Activated CD4-positive, alpha-beta memory T cell treated with anti-CD3 and anti-CD28 coated beads, Interleukin-2, amount 10 ng/mL, durations not matched to agents 7 days and 5 days (primary cell): Measurements from ENCODE around the gene TMEM221. TPM values are rescaled to one million over a fixed set of nuclear protein-coding genes. Genes with fewer than 3 reads are reported as not detected.

Experiments used
- CTCF ChIA-PET: fragments of 350-600 bp; sonication (Branson Sonifier 250); formaldehyde crosslinking; loops from one replicate; lab custom pipeline; 2021; ENCODE audit warnings: antibody characterized with exemption, inconsistent platforms; lab: Charles Lee
- POLR2A ChIA-PET: fragments of 350-600 bp; sonication (Branson Sonifier 250); formaldehyde crosslinking; loops from one replicate; lab custom pipeline; 2021; ENCODE audit warnings: antibody characterized with exemption; lab: Charles Lee
- DNase-seq: peaks from one replicate; pipeline ENCODE4 v3.0.0-alpha.2; 2020
- H3K27ac Mint-ChIP-seq: one replicate; pipeline ENCODE4 v1.8.0; 2021; ENCODE audit warnings: mild to moderate bottlenecking, mixed read lengths
- H3K27me3 Mint-ChIP-seq: one replicate; pipeline ENCODE4 v1.8.0; 2021; ENCODE audit warnings: mixed read lengths
- H3K36me3 Mint-ChIP-seq: one replicate; pipeline ENCODE4 v1.8.0; 2021; ENCODE audit warnings: low read depth, mixed read lengths
- H3K4me1 Mint-ChIP-seq: one replicate; pipeline ENCODE4 v1.8.0; 2021; ENCODE audit warnings: mixed read lengths
- H3K4me3 Mint-ChIP-seq: one replicate; pipeline ENCODE4 v1.8.0; 2021; ENCODE audit warnings: mild to moderate bottlenecking, mixed read lengths
- H3K9me3 Mint-ChIP-seq: one replicate; pipeline ENCODE4 v1.8.0; 2021; ENCODE audit warnings: mixed read lengths
- total RNA-seq, 2 experiments: library from RNA; stranded (reverse); gene quantifications; one replicate each; pipeline ENCODE4 v1.2.3, GENCODE V29; 2021

TMEM221 gene
- total RNA-seq, 2 experiments from 2014 or later: not detected

GRCh38 chr19:17469092-17469480, 20.6 kb upstream of the TMEM221 start:
- Mint-ChIP-seq H3K36me3 (no peaks in the 10 kb centered on the region), H3K9me3 (no peaks in the 10 kb centered on the region), H3K27ac (no peak overlapping the region), H3K4me3 (peak overlapping the region; percentile 91), H3K4me1 (peaks cover 34% of the 10 kb centered on the region), H3K27me3 (peaks cover 10% of the 10 kb centered on the region)
- ChIA-PET CTCF (no interaction called here), POLR2A (no interaction called here)
- DNase-seq: no peak

GRCh38 chr19:17468302-17469091, 20.0 kb upstream of the TMEM221 start:
- Mint-ChIP-seq H3K9me3 (no peaks in the 10 kb centered on the region), H3K27me3 (peaks cover 10% of the 10 kb centered on the region), H3K27ac (no peak overlapping the region), H3K4me1 (peaks cover 31% of the 10 kb centered on the region), H3K36me3 (no peaks in the 10 kb centered on the region), H3K4me3 (peak overlapping the region; percentile 91)
- ChIA-PET POLR2A (interaction anchor here (0.6 kb wide), 1 partner anchor 234 kb away, joined by 3 read pairs; no protein-coding TSS in a partner anchor), CTCF (no interaction called here)
- DNase-seq: no peak

GRCh38 chr19:17467471-17468301, 19.2 kb upstream of the TMEM221 start:
- H3K27ac Mint-ChIP-seq: no peak overlapping the region
- H3K4me1 Mint-ChIP-seq: peaks cover 23% of the 10 kb centered on the region
- no peak for DNase-seq
- no peaks in the 10 kb centered on the region for H3K36me3 Mint-ChIP-seq
- ChIA-PET CTCF (interaction anchor here (0.7 to 2.6 kb wide), 3 partner anchors 27 to 76 kb away, joined by 3 to 14 read pairs (median 4); partner anchors contain the start of gene CCDC194), POLR2A (interaction anchor here (0.6 kb wide), 1 partner anchor 233 kb away, joined by 3 read pairs; no protein-coding TSS in a partner anchor)
- no peak overlapping the region for H3K4me3 Mint-ChIP-seq
- H3K9me3 Mint-ChIP-seq: no peaks in the 10 kb centered on the region
- H3K27me3 Mint-ChIP-seq: peaks cover 10% of the 10 kb centered on the region

GRCh38 chr19:17466487-17466850, 18.0 kb upstream of the TMEM221 start:
- Mint-ChIP-seq H3K27me3 (peaks cover 10% of the 10 kb centered on the region), H3K9me3 (no peaks in the 10 kb centered on the region), H3K27ac (no peak overlapping the region), H3K4me3 (no peak overlapping the region), H3K36me3 (no peaks in the 10 kb centered on the region), H3K4me1 (peaks cover 21% of the 10 kb centered on the region)
- ChIA-PET POLR2A (interaction anchor here (1.5 to 2.0 kb wide), 2 partner anchors 61 to 78 kb away, joined by 4 to 5 read pairs; partner anchors contain the start of gene BST2), CTCF (interaction anchor here (0.5 to 2.6 kb wide), 14 partner anchors 23 to 200 kb away, joined by 3 to 14 read pairs (median 4); partner anchors contain the start of genes BST2, CCDC194 and MVB12A)
- DNase-seq: no peak

- no peak within 1 kb of the TSS for H3K4me3 Mint-ChIP-seq
- H3K36me3 Mint-ChIP-seq: no peaks in the 10 kb centered on the region
- POLR2A ChIA-PET: no interaction called here
- CTCF ChIA-PET: interaction anchor here (1.2 to 1.7 kb wide), 2 partner anchors 36 to 75 kb away, joined by 4 read pairs; no protein-coding TSS in a partner anchor
- DNase-seq: no peak
- no peak within 1 kb of the TSS for H3K27ac Mint-ChIP-seq
- no peaks in the 10 kb centered on the region for H3K9me3 Mint-ChIP-seq
- peaks cover 20% of the 10 kb centered on the region for H3K27me3 Mint-ChIP-seq
- no peaks in the 10 kb centered on the region for H3K4me1 Mint-ChIP-seq
Measured at GRCh38 chr19:17460372-17461230, 12.1 kb upstream of the TMEM221 start, which contains the start of gene NXNL1. NXNL1 (minus strand) TSS chr19:17460926; CDS start chr19:17460869, 57 bp downstream.

- no peaks in the 10 kb centered on the region for H3K9me3 Mint-ChIP-seq
- H3K27me3 Mint-ChIP-seq: peaks cover 31% of the 10 kb centered on the region
- H3K36me3 Mint-ChIP-seq: no peaks in the 10 kb centered on the region
- no peak overlapping the region for H3K4me3 Mint-ChIP-seq
- no peak overlapping the region for H3K27ac Mint-ChIP-seq
- CTCF ChIA-PET: interaction anchor here (1.1 to 1.7 kb wide), 2 partner anchors 18 to 37 kb away, joined by 4 to 8 read pairs; no protein-coding TSS in a partner anchor
- H3K4me1 Mint-ChIP-seq: no peaks in the 10 kb centered on the region
- DNase-seq: no peak
- POLR2A ChIA-PET: no interaction called here
Measured at GRCh38 chr19:17458970-17459369, 10.5 kb upstream of the TMEM221 start.

GRCh38 chr19:17457616-17458015, 9.1 kb upstream of the TMEM221 start:
- Mint-ChIP-seq H3K27ac (no peak overlapping the region), H3K36me3 (no peaks in the 10 kb centered on the region), H3K4me3 (no peak overlapping the region), H3K27me3 (peaks cover 35% of the 10 kb centered on the region), H3K4me1 (no peaks in the 10 kb centered on the region), H3K9me3 (no peaks in the 10 kb centered on the region)
- ChIA-PET POLR2A (no interaction called here), CTCF (no interaction called here)
- DNase-seq: no peak

GRCh38 chr19:17456127-17456526, 7.7 kb upstream of the TMEM221 start:
- H3K27ac Mint-ChIP-seq: no peak overlapping the region
- peaks cover 3% of the 10 kb centered on the region for H3K4me1 Mint-ChIP-seq
- peaks cover 35% of the 10 kb centered on the region for H3K27me3 Mint-ChIP-seq
- no peak for DNase-seq
- H3K36me3 Mint-ChIP-seq: no peaks in the 10 kb centered on the region
- POLR2A ChIA-PET: no interaction called here
- H3K4me3 Mint-ChIP-seq: no peak overlapping the region
- no peaks in the 10 kb centered on the region for H3K9me3 Mint-ChIP-seq
- CTCF ChIA-PET: no interaction called here

- Mint-ChIP-seq H3K4me1 (peaks cover 8% of the 10 kb centered on the region), H3K36me3 (no peaks in the 10 kb centered on the region), H3K4me3 (no peak overlapping the region), H3K27ac (no peak overlapping the region), H3K27me3 (peaks cover 35% of the 10 kb centered on the region), H3K9me3 (no peaks in the 10 kb centered on the region)
- no peak for DNase-seq
- ChIA-PET POLR2A (no interaction called here), CTCF (interaction anchor here (0.7 to 1.5 kb wide), 2 partner anchors 10 to 41 kb away, joined by 3 to 7 read pairs; no protein-coding TSS in a partner anchor)
Measured at GRCh38 chr19:17455308-17456123, 7.0 kb upstream of the TMEM221 start.

GRCh38 chr19:17454576-17455071, 6.2 kb upstream of the TMEM221 start:
- peaks cover 16% of the 10 kb centered on the region for H3K4me1 Mint-ChIP-seq
- CTCF ChIA-PET: interaction anchor here (0.6 to 1.5 kb wide), 3 partner anchors 10 to 88 kb away, joined by 3 to 7 read pairs (median 3); no protein-coding TSS in a partner anchor
- H3K36me3 Mint-ChIP-seq: peaks cover 3% of the 10 kb centered on the region
- H3K4me3 Mint-ChIP-seq: no peak overlapping the region
- POLR2A ChIA-PET: no interaction called here
- no peak overlapping the region for H3K27ac Mint-ChIP-seq
- no peak for DNase-seq
- H3K27me3 Mint-ChIP-seq: peaks cover 43% of the 10 kb centered on the region
- H3K9me3 Mint-ChIP-seq: no peaks in the 10 kb centered on the region

GRCh38 chr19:17451820-17452219, 3.4 kb upstream of the TMEM221 start:
- no peaks in the 10 kb centered on the region for H3K9me3 Mint-ChIP-seq
- DNase-seq: no peak
- ChIA-PET POLR2A (no interaction called here), CTCF (no interaction called here)
- H3K27ac Mint-ChIP-seq: no peak overlapping the region
- H3K36me3 Mint-ChIP-seq: peaks cover 3% of the 10 kb centered on the region
- no peak overlapping the region for H3K4me3 Mint-ChIP-seq
- H3K27me3 Mint-ChIP-seq: peaks cover 41% of the 10 kb centered on the region
- H3K4me1 Mint-ChIP-seq: peaks cover 19% of the 10 kb centered on the region
